ENCODE measurements around the gene COX6B2. TPM values are rescaled to one million over a fixed set of nuclear protein-coding genes. Genes with fewer than 3 reads are reported as not detected.
A peak's percentile ranks its signal among the peaks of the same experiment; 100 is the strongest.

Gene COX6B2
- total and polyA plus RNA-seq, 2 of the 13 experiments (the other 11 are each of a cell fraction or from before 2014, with no cell fraction given): 0.21 TPM; not detected in 1

DNA sequence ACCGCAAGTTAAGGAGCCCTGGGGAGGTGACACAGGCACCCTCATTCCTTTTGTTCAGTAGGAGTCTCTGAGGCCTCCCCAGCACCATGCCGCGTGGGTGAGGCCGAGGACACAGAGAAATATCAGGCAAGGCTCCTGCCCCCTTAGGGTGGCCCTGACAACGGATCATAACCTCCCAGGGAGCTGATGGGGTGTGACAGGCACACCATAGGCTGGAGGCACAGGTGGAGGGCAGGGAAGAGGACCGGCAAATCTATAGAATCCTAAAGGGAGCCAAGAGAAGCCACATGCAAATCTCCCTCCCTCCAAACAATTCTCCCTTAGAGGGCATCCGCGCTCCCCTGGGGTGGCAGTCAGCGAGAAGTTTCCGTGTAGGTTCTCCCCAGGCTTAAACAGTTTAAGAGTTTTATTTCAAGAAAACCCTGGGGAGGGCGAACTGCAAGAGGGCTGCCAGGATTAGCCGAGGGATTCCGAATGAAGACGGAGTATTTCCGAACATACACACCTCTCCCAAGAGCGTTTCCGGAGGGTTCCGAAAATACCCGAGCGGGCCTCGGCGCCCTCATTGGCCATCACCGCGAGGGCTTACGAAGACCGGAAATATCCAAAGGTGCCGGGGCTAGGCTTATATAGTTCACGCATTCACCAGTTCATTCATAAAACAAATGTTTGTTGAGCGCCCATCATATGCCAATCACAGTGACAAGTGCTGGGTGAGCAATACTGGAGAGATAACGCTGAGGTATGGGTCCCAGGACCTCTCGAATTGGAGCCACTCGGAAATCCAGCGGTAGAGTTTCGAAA is 30.6 kb upstream of the COX6B2 start (continued):
- no peak for TF ChIP-seq ZHX2 (IDR thresholded peaks at IDR 0.05; ENCODE audit: low read depth)
- no peak for TF ChIP-seq ZHX2 (CRISPR knock-in tag; IDR thresholded peaks at IDR 0.05; ENCODE audit: borderline replicate concordance)
- 0 out of 2 replicates have a peak, but pooled peaks have one; percentile 40 for TF ChIP-seq ZNF710 (CRISPR knock-in tag; IDR thresholded peaks at IDR 0.05; ENCODE audit: borderline replicate concordance)
- no peak for TF ChIP-seq GABPA (IDR thresholded peaks at IDR 0.05; ENCODE audit: low read depth, low read length)
- TF ChIP-seq GABPA (CRISPR knock-in tag; IDR thresholded peaks at IDR 0.05; ENCODE audit: low read depth): no peak
- TF ChIP-seq, protein P1, sequence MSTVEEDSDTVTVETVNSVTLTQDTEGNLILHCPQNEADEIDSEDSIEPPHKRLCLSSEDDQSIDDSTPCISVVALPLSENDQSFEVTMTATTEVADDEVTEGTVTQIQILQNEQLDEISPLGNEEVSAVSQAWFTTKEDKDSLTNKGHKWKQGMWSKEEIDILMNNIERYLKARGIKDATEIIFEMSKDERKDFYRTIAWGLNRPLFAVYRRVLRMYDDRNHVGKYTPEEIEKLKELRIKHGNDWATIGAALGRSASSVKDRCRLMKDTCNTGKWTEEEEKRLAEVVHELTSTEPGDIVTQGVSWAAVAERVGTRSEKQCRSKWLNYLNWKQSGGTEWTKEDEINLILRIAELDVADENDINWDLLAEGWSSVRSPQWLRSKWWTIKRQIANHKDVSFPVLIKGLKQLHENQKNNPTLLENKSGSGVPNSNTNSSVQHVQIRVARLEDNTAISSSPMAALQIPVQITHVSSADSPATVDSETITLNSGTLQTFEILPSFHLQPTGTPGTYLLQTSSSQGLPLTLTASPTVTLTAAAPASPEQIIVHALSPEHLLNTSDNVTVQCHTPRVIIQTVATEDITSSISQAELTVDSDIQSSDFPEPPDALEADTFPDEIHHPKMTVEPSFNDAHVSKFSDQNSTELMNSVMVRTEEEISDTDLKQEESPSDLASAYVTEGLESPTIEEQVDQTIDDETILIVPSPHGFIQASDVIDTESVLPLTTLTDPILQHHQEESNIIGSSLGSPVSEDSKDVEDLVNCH (CRISPR knock-in tag; IDR thresholded peaks at IDR 0.05): no peak
- TF ChIP-seq BRF2 (CRISPR knock-in tag; IDR thresholded peaks at IDR 0.05): no peak
- no peak for TF ChIP-seq ZNF619 (CRISPR knock-in tag; IDR thresholded peaks at IDR 0.05)
- TF ChIP-seq NR2F6 (IDR thresholded peaks at IDR 0.05): no peak
- TF ChIP-seq NR2F6 (CRISPR knock-in tag; IDR thresholded peaks at IDR 0.05): no peak
- no peak for TF ChIP-seq ZNF775 (CRISPR knock-in tag; IDR thresholded peaks at IDR 0.05; ENCODE audit: borderline replicate concordance)
- peak; percentile 51; the same call in 1 of the 2 replicates for TF ChIP-seq ZBTB38 (CRISPR knock-in tag; IDR thresholded peaks at IDR 0.05)
- no peak for TF ChIP-seq PAX8 (CRISPR knock-in tag; IDR thresholded peaks at IDR 0.05; ENCODE audit: borderline replicate concordance)
- no peak for TF ChIP-seq NFKBIZ (CRISPR knock-in tag; IDR thresholded peaks at IDR 0.05)
- TF ChIP-seq TMF1 (CRISPR knock-in tag; IDR thresholded peaks at IDR 0.05; ENCODE audit: low read depth): no peak
- TF ChIP-seq NFYB (CRISPR knock-in tag; IDR thresholded peaks at IDR 0.05): peak; percentile 71
- no peak for TF ChIP-seq SCMH1 (CRISPR knock-in tag; IDR thresholded peaks at IDR 0.05; ENCODE audit: borderline replicate concordance)
- TF ChIP-seq ZNF788 (CRISPR knock-in tag; IDR thresholded peaks at IDR 0.05; ENCODE audit: borderline replicate concordance): no peak
- TF ChIP-seq PHF8 (CRISPR knock-in tag; IDR thresholded peaks at IDR 0.05): no peak; the same call in none of the 2 replicates

Measured in HepG2 (cell line).